PC-9 (cell line): ENCODE data around the gene GMDS. TPM values are rescaled to one million over a fixed set of nuclear protein-coding genes. Genes with fewer than 3 reads are reported as not detected.

ENCODE experiments used
- BruUV-seq: library from RNA; stranded (reverse); fragments of 400-500 nt; replicated peaks from 2 replicates; lab custom pipeline; 2021; lab: Mats Ljungman, UMichigan
- CTCF ChIA-PET: fragments of 300-600 bp; sonication (Branson Sonifier 250); formaldehyde crosslinking; loops from one replicate; lab custom pipeline; 2022; ENCODE audit warnings: antibody characterized with exemption; lab: Charles Lee
- POLR2A ChIA-PET: fragments of 300-600 bp; sonication (Branson Sonifier 250); formaldehyde crosslinking; loops from one replicate; lab custom pipeline; 2022; ENCODE audit warnings: antibody characterized with exemption; ENCODE audit not compliant: unreplicated experiment; lab: Charles Lee
- DNase-seq, 2 experiments: peaks; one replicate each; pipeline versions ENCODE4 v3.0.0 to v3.0.0-alpha.2; 2015 to 2022; ENCODE audit warnings: mixed read lengths in 1 of 2
- H2AFZ ChIP-seq: fragments of 200-600 bp; sonication (generic); 2 replicates; pipeline ENCODE4 v1.8.1; 2017; ENCODE audit warnings: antibody characterized with exemption
- H3F3A ChIP-seq: fragments of 200-600 bp; sonication (generic); 2 replicates; pipeline ENCODE4 v1.8.1; 2017; ENCODE audit warnings: antibody characterized with exemption, mild to moderate bottlenecking, low read depth; ENCODE audit not compliant: insufficient read depth
- H3K27ac ChIP-seq: fragments of 200-600 bp; sonication (generic); 2 replicates; pipeline ENCODE4 v1.6.1; 2016; ENCODE audit warnings: mixed run types
- H3K27me3 ChIP-seq: fragments of 200-600 bp; sonication (generic); 2 replicates; pipeline ENCODE4 v1.6.1; 2016; ENCODE audit warnings: low read depth, mixed run types; ENCODE audit not compliant: insufficient read depth
- H3K36me3 ChIP-seq: fragments of 200-600 bp; sonication (generic); 2 replicates; pipeline ENCODE4 v1.6.1; 2016; ENCODE audit warnings: low read depth, mixed run types
- H3K4me1 ChIP-seq: fragments of 200-600 bp; sonication (generic); replicated peaks from 2 replicates; pipeline ENCODE4 v1.6.1; 2016; ENCODE audit warnings: mixed run types; ENCODE audit not compliant: insufficient read depth
- H3K4me2 ChIP-seq: fragments of 200-600 bp; sonication (generic); 2 replicates; pipeline ENCODE4 v1.6.1; 2017; ENCODE audit warnings: mixed run types
- H3K4me3 ChIP-seq: fragments of 200-600 bp; sonication (generic); 2 replicates; pipeline ENCODE4 v1.6.1; 2016; ENCODE audit warnings: mixed run types
- H3K79me2 ChIP-seq: fragments of 200-600 bp; sonication (generic); 2 replicates; pipeline ENCODE4 v1.6.1; 2017; ENCODE audit warnings: low read depth, mixed run types
- H3K9me2 ChIP-seq: fragments of 200-600 bp; sonication (generic); 2 replicates; pipeline ENCODE4 v1.8.1; 2017; ENCODE audit warnings: mild to moderate bottlenecking; ENCODE audit not compliant: insufficient read depth
- H3K9me3 ChIP-seq: fragments of 200-600 bp; sonication (generic); 2 replicates; pipeline ENCODE4 v1.8.1; 2016; ENCODE audit warnings: low read depth; ENCODE audit not compliant: insufficient read depth
- H4K20me1 ChIP-seq: fragments of 200-600 bp; sonication (generic); 2 replicates; pipeline ENCODE4 v1.8.1; 2017; ENCODE audit not compliant: insufficient read depth
- CTCF ChIP-seq: fragments of 200-600 bp; sonication (generic); conservative IDR thresholded peaks from 2 replicates; pipeline ENCODE4 v1.6.1; 2017; ENCODE audit warnings: mixed run types, antibody characterized with exemption, mild to moderate bottlenecking, moderate library complexity
- EZH2 ChIP-seq: fragments of 200-600 bp; sonication (generic); IDR thresholded peaks from 2 replicates; pipeline ENCODE4 v1.8.0; 2017; ENCODE audit warnings: antibody characterized with exemption, low read depth
- intact Hi-C: fragments of 100-400 bp; cut with micrococcal nuclease; formaldehyde crosslinking; loops from one replicate; pipeline ENCODE4 v1.10.0; 2022; ENCODE audit not compliant: unreplicated experiment
- total RNA-seq: library from RNA; stranded (reverse); gene quantifications from 2 replicates; pipeline ENCODE4 v1.2.3, GENCODE V29; 2021

GMDS gene
- total RNA-seq, 1 experiment from 2014 or later: 30.1 TPM

GRCh38 chr6:1654054-1654453 lies 591.4 kb downstream of the GMDS start:
- Histone ChIP-seq H3K9me2 (no peaks in the 10 kb centered on the region), H3K36me3 (no peaks in the 10 kb centered on the region), H4K20me1 (no peaks in the 10 kb centered on the region), H3K27ac (no peak overlapping the region), H3K27me3 (no peaks in the 10 kb centered on the region), H3K4me3 (no peak overlapping the region), H3K9me3 (no peaks in the 10 kb centered on the region), H2AFZ (no peak overlapping the region), H3K4me1 (no peaks in the 10 kb centered on the region), H3K79me2 (no peaks in the 10 kb centered on the region), H3K4me2 (no peak overlapping the region), H3F3A (no peaks in the 10 kb centered on the region)
- no peak for DNase-seq
- no TSS peak for BruUV-seq
- ChIA-PET CTCF (no interaction called here), POLR2A (no interaction called here)
- TF ChIP-seq CTCF (no peak), EZH2 (no peak)
- intact Hi-C loops: no loop called here

DNA sequence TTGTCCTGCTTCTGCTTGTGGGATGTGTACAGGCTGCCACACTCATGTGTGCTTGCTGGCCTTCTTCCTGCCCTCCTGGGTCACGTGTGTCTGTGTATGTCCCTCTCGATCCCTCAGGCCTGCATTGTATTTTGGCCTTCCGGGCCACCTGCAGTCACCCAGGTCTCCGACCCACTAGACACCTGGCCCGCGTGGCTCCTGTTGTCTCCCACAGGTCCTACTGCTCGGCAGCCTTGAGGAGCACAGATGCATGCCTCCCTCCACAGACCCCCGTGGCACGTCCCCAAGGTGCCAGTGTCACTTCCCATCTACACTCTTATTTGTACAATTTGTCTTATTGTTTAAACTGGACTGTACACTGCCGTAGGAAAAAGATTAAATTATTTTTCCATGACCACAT lies 592.6 kb downstream of the GMDS start:
- no peak overlapping the region for H2AFZ ChIP-seq
- H3K9me2 ChIP-seq: no peaks in the 10 kb centered on the region
- H3K79me2 ChIP-seq: no peaks in the 10 kb centered on the region
- CTCF ChIA-PET: no interaction called here
- no peak for TF ChIP-seq EZH2
- TF ChIP-seq CTCF: no peak
- no peaks in the 10 kb centered on the region for H3F3A ChIP-seq
- no peaks in the 10 kb centered on the region for H4K20me1 ChIP-seq
- H3K9me3 ChIP-seq: no peaks in the 10 kb centered on the region
- H3K27me3 ChIP-seq: no peaks in the 10 kb centered on the region
- H3K27ac ChIP-seq: no peak overlapping the region
- H3K4me2 ChIP-seq: no peak overlapping the region
- intact Hi-C loops: no loop called here
- H3K36me3 ChIP-seq: no peaks in the 10 kb centered on the region
- POLR2A ChIA-PET: no interaction called here
- BruUV-seq: no TSS peak
- no peak overlapping the region for H3K4me3 ChIP-seq
- H3K4me1 ChIP-seq: no peaks in the 10 kb centered on the region
- DNase-seq: no peak

- BruUV-seq: no TSS peak
- intact Hi-C loops: no loop called here
- CTCF ChIA-PET: no interaction called here
These were observed 594.0 kb downstream of the GMDS start for GRCh38 chr6:1651362-1651761.

More at GRCh38 chr6:1651362-1651761, 594.0 kb downstream of the GMDS start:
- DNase-seq: no peak
- no peaks in the 10 kb centered on the region for H3F3A ChIP-seq
- no peak overlapping the region for H3K4me3 ChIP-seq
- H3K4me2 ChIP-seq: no peak overlapping the region
- TF ChIP-seq CTCF (no peak), EZH2 (no peak)
- H4K20me1 ChIP-seq: no peaks in the 10 kb centered on the region
- H3K36me3 ChIP-seq: no peaks in the 10 kb centered on the region
- H3K9me3 ChIP-seq: no peaks in the 10 kb centered on the region
- H3K27ac ChIP-seq: no peak overlapping the region
- H3K27me3 ChIP-seq: no peaks in the 10 kb centered on the region
- no peaks in the 10 kb centered on the region for H3K9me2 ChIP-seq
- no peaks in the 10 kb centered on the region for H3K4me1 ChIP-seq
- POLR2A ChIA-PET: no interaction called here
- no peak overlapping the region for H2AFZ ChIP-seq
- H3K79me2 ChIP-seq: no peaks in the 10 kb centered on the region
